Stimulated activated naive B cell treated with anti-CD40 and anti-IgM and Interleukin-4, amounts not matched to agents 10 μg/mL and 1 μg/mL and 100 μg/mL, for 72 hours (primary cell): ENCODE measurements around the gene C11orf98.
A peak's percentile ranks its signal among the peaks of the same experiment; 100 is the strongest.
"Not testable (repeated sequence)": the region's sequence is repeated elsewhere in the genome, so short reads cannot be mapped to it uniquely, and the experiment has no call there.

Experiments used
- ATAC-seq, 2 donors: fragments of 150-1000 bp; cut with Tn5 transposase; replicated peaks; 2 replicates each; pipeline ENCODE4 v1.10.0; 2021; ENCODE audit warnings: moderate library complexity in 1 of 2
- DNase-seq: peaks from one replicate; pipeline ENCODE4 v3.0.0; 2021
- H3K27ac Mint-ChIP-seq: one replicate; pipeline ENCODE4 v1.8.0; 2022; ENCODE audit warnings: mild to moderate bottlenecking, mixed read lengths
- H3K27me3 Mint-ChIP-seq, 2 donors: one replicate each; pipeline ENCODE4 v1.8.0; 2022; ENCODE audit warnings: mixed read lengths in 2 of 2
- H3K36me3 Mint-ChIP-seq, 2 donors: one replicate each; pipeline ENCODE4 v1.8.0; 2022; ENCODE audit warnings: mixed read lengths in 2 of 2, mild to moderate bottlenecking in 1 of 2
- H3K4me1 Mint-ChIP-seq, 2 donors: one replicate each; pipeline ENCODE4 v1.8.0; 2022; ENCODE audit warnings: mixed read lengths in 2 of 2, mild to moderate bottlenecking in 1 of 2
- H3K4me3 Mint-ChIP-seq, 2 donors: one replicate each; pipeline ENCODE4 v1.8.0; 2022; ENCODE audit warnings: mild to moderate bottlenecking in 2 of 2, mixed read lengths in 2 of 2, moderate library complexity in 1 of 2
- H3K9me3 Mint-ChIP-seq, 2 donors: one replicate each; pipeline ENCODE4 v1.8.0; 2022; ENCODE audit warnings: mixed read lengths in 2 of 2, mild to moderate bottlenecking in 1 of 2

C11orf98 gene

GRCh38 chr11:62621567-62622470, 43.2 kb downstream of the C11orf98 start, which contains the start of gene B3GAT3:
Gene B3GAT3, minus strand, starts transcription at chr11:62621986. Its CDS starts 39 bp downstream, at chr11:62621947.
- Mint-ChIP-seq H3K4me1 (peaks cover 6 to 32% of the 10 kb centered on the region in 2 donors), H3K27me3 (no peaks in the 10 kb centered on the region), H3K36me3 (peaks cover 20 to 37% of the 10 kb centered on the region in 2 donors), H3K4me3 (peak within 1 kb of the TSS; percentile 93 to 96), H3K9me3 (no peaks in the 10 kb centered on the region), H3K27ac (peak within 1 kb of the TSS; percentile 98)
- ATAC-seq, result peak; percentile 96 to 97
- DNase-seq, result peak; percentile 99

- Mint-ChIP-seq H3K4me3 (peak overlapping the region; percentile 93 to 96), H3K9me3 (no peaks in the 10 kb centered on the region), H3K27ac (peak overlapping the region; percentile 94), H3K27me3 (no peaks in the 10 kb centered on the region), H3K36me3 (peaks cover 18 to 35% of the 10 kb centered on the region in 2 donors), H3K4me1 (peaks cover 10 to 32% of the 10 kb centered on the region in 2 donors)
- ATAC-seq (no peak), DNase-seq (no peak)
Measured at GRCh38 chr11:62621027-62621566, 43.9 kb downstream of the C11orf98 start.

- H3K4me3 Mint-ChIP-seq, H3K27ac Mint-ChIP-seq, ATAC-seq: not testable (repeated sequence)
Measured at GRCh38 chr11:62616957-62617356, 48.1 kb downstream of the C11orf98 start.

GRCh38 chr11:62615521-62615920, 49.5 kb downstream of the C11orf98 start:
- H3K36me3 Mint-ChIP-seq, result peaks cover 18 to 30% of the 10 kb centered on the region in 2 donors
- no peak for ATAC-seq
- H3K4me3 Mint-ChIP-seq, result no peak overlapping the region
- H3K4me1 Mint-ChIP-seq, result peaks cover 18 to 42% of the 10 kb centered on the region in 2 donors
- no peaks in the 10 kb centered on the region for H3K27me3 Mint-ChIP-seq
- no peak for DNase-seq
- H3K27ac Mint-ChIP-seq, result no peak overlapping the region
- H3K9me3 Mint-ChIP-seq, result no peaks in the 10 kb centered on the region

More at GRCh38 chr11:62616957-62617356, 48.1 kb downstream of the C11orf98 start:
- not testable (repeated sequence) for H3K9me3 Mint-ChIP-seq, H3K27me3 Mint-ChIP-seq, DNase-seq
- Mint-ChIP-seq H3K4me1 (peaks cover 12 to 36% of the 10 kb centered on the region in 2 donors), H3K36me3 (peaks cover 15 to 31% of the 10 kb centered on the region in 2 donors)

GRCh38 chr11:62614275-62614674, 50.7 kb downstream of the C11orf98 start:
- peaks cover 24 to 44% of the 10 kb centered on the region in 2 donors for H3K4me1 Mint-ChIP-seq
- H3K27me3 Mint-ChIP-seq, result no peaks in the 10 kb centered on the region
- H3K36me3 Mint-ChIP-seq, result peaks cover 23 to 40% of the 10 kb centered on the region in 2 donors
- H3K9me3 Mint-ChIP-seq, result no peaks in the 10 kb centered on the region
- no peak for ATAC-seq
- no peak for DNase-seq
- peak overlapping the region; percentile 78 for H3K27ac Mint-ChIP-seq
- no peak overlapping the region for H3K4me3 Mint-ChIP-seq

- peaks cover 30 to 47% of the 10 kb centered on the region in 2 donors for H3K4me1 Mint-ChIP-seq
Measured at GRCh38 chr11:62613291-62613778, 51.7 kb downstream of the C11orf98 start.

More at GRCh38 chr11:62613291-62613778, 51.7 kb downstream of the C11orf98 start:
- Mint-ChIP-seq H3K27me3 (no peaks in the 10 kb centered on the region), H3K36me3 (peaks cover 25 to 42% of the 10 kb centered on the region in 2 donors), H3K4me3 (peak overlapping the region; percentile 32 to 75), H3K27ac (no peak overlapping the region), H3K9me3 (no peaks in the 10 kb centered on the region)
- DNase-seq (no peak), ATAC-seq (no peak)
